Ishikawa (cell line): ENCODE measurements around the gene ZNF771.
A peak's percentile ranks its signal among the peaks of the same experiment; 100 is the strongest.

Source experiments
- CEBPB ChIP-seq: IDR thresholded peaks from 2 replicates; pipeline ENCODE4 v1.6.1; 2012
- CREB1 ChIP-seq: IDR thresholded peaks from 2 replicates; pipeline ENCODE4 v1.6.1; 2012; ENCODE audit warnings: low read depth
- EGR1 ChIP-seq: IDR thresholded peaks from 2 replicates; pipeline ENCODE4 v1.6.1; 2012
- EP300 ChIP-seq: IDR thresholded peaks from 2 replicates; pipeline ENCODE4 v1.6.1; 2012; ENCODE audit warnings: borderline replicate concordance
- FOXM1 ChIP-seq: IDR thresholded peaks from 2 replicates; pipeline ENCODE4 v1.6.1; 2012; ENCODE audit warnings: low read depth, borderline replicate concordance
- MAX ChIP-seq: IDR thresholded peaks from 2 replicates; pipeline ENCODE4 v1.6.1; 2012
- NFIC ChIP-seq: IDR thresholded peaks from 2 replicates; pipeline ENCODE4 v1.6.1; 2012
- RAD21 ChIP-seq: IDR thresholded peaks from 2 replicates; pipeline ENCODE4 v1.6.1; 2012; ENCODE audit warnings: low read depth
- TAF1 ChIP-seq: IDR thresholded peaks from 2 replicates; pipeline ENCODE4 v1.6.1; 2012; ENCODE audit warnings: low read depth, mild to moderate bottlenecking
- TCF12 ChIP-seq: IDR thresholded peaks from 2 replicates; pipeline ENCODE4 v1.6.1; 2012; ENCODE audit warnings: low read depth
- TEAD4 ChIP-seq: IDR thresholded peaks from 2 replicates; pipeline ENCODE4 v1.6.1; 2012
- USF1 ChIP-seq: IDR thresholded peaks from 2 replicates; pipeline ENCODE4 v1.6.1; 2012
- YY1 ChIP-seq: IDR thresholded peaks from 2 replicates; pipeline ENCODE4 v1.6.1; 2012; ENCODE audit warnings: low read depth
- ZBTB7A ChIP-seq: IDR thresholded peaks from 2 replicates; pipeline ENCODE4 v1.6.1; 2012; ENCODE audit warnings: low read depth
- TF ChIP-seq, protein P1 (sequence below): IDR thresholded peaks from 2 replicates; pipeline ENCODE4 v1.6.1; 2012; ENCODE audit warnings: low read depth, mild to moderate bottlenecking

The ZNF771 gene

GRCh38 chr16:30407804-30408534, 563 bp downstream of the ZNF771 start:
- TF ChIP-seq NFIC (no peak), MAX (no peak), ZBTB7A (no peak), FOXM1 (no peak), CREB1 (no peak), USF1 (no peak; the same call in 1 of the 2 replicates), EP300 (no peak), EGR1 (no peak)

GRCh38 chr16:30409125-30410060, 2.0 kb downstream of the ZNF771 start:
- TF ChIP-seq EP300, result no peak
- peak; percentile 91 for TF ChIP-seq RAD21

GRCh38 chr16:30413112-30413806, 5.9 kb downstream of the ZNF771 start:
- no peak for TF ChIP-seq MAX
- no peak for TF ChIP-seq CREB1
- TF ChIP-seq CEBPB, result no peak
- TF ChIP-seq FOXM1, result no peak
- TF ChIP-seq, protein P1, sequence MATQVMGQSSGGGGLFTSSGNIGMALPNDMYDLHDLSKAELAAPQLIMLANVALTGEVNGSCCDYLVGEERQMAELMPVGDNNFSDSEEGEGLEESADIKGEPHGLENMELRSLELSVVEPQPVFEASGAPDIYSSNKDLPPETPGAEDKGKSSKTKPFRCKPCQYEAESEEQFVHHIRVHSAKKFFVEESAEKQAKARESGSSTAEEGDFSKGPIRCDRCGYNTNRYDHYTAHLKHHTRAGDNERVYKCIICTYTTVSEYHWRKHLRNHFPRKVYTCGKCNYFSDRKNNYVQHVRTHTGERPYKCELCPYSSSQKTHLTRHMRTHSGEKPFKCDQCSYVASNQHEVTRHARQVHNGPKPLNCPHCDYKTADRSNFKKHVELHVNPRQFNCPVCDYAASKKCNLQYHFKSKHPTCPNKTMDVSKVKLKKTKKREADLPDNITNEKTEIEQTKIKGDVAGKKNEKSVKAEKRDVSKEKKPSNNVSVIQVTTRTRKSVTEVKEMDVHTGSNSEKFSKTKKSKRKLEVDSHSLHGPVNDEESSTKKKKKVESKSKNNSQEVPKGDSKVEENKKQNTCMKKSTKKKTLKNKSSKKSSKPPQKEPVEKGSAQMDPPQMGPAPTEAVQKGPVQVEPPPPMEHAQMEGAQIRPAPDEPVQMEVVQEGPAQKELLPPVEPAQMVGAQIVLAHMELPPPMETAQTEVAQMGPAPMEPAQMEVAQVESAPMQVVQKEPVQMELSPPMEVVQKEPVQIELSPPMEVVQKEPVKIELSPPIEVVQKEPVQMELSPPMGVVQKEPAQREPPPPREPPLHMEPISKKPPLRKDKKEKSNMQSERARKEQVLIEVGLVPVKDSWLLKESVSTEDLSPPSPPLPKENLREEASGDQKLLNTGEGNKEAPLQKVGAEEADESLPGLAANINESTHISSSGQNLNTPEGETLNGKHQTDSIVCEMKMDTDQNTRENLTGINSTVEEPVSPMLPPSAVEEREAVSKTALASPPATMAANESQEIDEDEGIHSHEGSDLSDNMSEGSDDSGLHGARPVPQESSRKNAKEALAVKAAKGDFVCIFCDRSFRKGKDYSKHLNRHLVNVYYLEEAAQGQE, result no peak
- no peak for TF ChIP-seq TAF1
- TF ChIP-seq NFIC, result no peak
- TF ChIP-seq EGR1, result no peak
- TF ChIP-seq EP300, result no peak
- TF ChIP-seq TCF12, result no peak
- TF ChIP-seq YY1, result no peak

GRCh38 chr16:30414159-30414558, 6.8 kb downstream of the ZNF771 start:
- no peak for TF ChIP-seq FOXM1
- no peak for TF ChIP-seq CEBPB
- TF ChIP-seq TEAD4, result no peak
- no peak for TF ChIP-seq RAD21
- TF ChIP-seq NFIC, result no peak
- no peak for TF ChIP-seq CREB1
- no peak for TF ChIP-seq EP300

DNA sequence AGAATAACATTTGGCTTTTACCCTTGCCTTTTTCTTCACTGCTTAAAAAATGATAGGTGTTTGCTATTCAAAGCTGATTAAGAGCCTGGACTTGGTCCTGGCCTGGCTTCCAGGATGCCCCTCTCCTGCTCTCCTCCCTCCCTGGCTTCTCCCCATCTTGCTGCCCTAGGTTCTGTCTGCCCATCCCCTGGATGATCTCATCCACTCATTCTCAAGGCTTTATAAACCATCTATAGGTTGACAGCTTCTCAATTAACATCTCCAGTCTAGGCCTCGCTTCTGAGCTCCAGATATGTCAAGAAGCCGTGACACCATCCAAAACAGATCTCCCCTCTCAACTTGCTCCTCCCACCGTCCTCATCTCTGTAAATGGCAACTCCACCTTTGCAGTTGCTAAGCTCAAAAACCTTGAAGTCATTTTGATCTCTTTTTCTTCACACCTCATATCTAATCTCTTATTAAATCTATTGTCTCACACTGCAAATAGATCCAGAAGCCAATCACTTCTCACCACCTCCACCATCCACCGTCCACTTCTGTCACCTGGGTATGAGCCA, 8.7 kb downstream of the ZNF771 start:
- no peak for TF ChIP-seq TEAD4
- TF ChIP-seq TCF12, result no peak
- no peak for TF ChIP-seq EGR1
- no peak for TF ChIP-seq RAD21
- TF ChIP-seq, protein P1, result no peak
- no peak for TF ChIP-seq TAF1
- no peak for TF ChIP-seq CREB1
- no peak for TF ChIP-seq CEBPB
- no peak for TF ChIP-seq FOXM1
- TF ChIP-seq MAX, result no peak
- no peak for TF ChIP-seq USF1
- TF ChIP-seq NFIC, result no peak
- no peak for TF ChIP-seq YY1
- TF ChIP-seq EP300, result no peak
- no peak for TF ChIP-seq ZBTB7A
